SK-N-MC (cell line): ENCODE measurements around the gene ESRRB.

ENCODE experiments used
- DNase-seq: peaks from one replicate; pipeline ENCODE4 v3.0.0-alpha.2; 2011; ENCODE audit warnings: low read depth, low spot score
- H3K27ac ChIP-seq: fragments of 200-600 bp; sonication (generic); 2 replicates; pipeline ENCODE4 v1.5.1; 2016; ENCODE audit warnings: mixed run types
- H3K36me3 ChIP-seq: fragments of 200-600 bp; sonication (generic); 2 replicates; pipeline ENCODE4 v1.6.1; 2017; ENCODE audit warnings: antibody characterized with exemption, low read length, mixed read lengths; ENCODE audit not compliant: insufficient read depth
- H3K4me3 ChIP-seq: fragments of 200-600 bp; sonication (generic); 2 replicates; pipeline ENCODE4 v1.5.1; 2016
- H3K9ac ChIP-seq: fragments of 200-600 bp; sonication (generic); 2 replicates; pipeline ENCODE4 v1.8.0; 2017; ENCODE audit warnings: mixed run types, mixed read lengths; ENCODE audit not compliant: insufficient read length
- H3K9me3 ChIP-seq: fragments of 200-600 bp; sonication (generic); 2 replicates; pipeline ENCODE4 v1.6.1; 2017; ENCODE audit warnings: low read depth, mild to moderate bottlenecking, antibody characterized with exemption, low read length, moderate library complexity, mixed read lengths
- EZH2 ChIP-seq: fragments of 200-600 bp; sonication (generic); IDR thresholded peaks from one replicate; pipeline ENCODE4 v1.6.1; 2017; ENCODE audit warnings: antibody characterized with exemption
- FOXP2 ChIP-seq: optimal IDR thresholded peaks from 2 replicates; pipeline ENCODE3; 2011; ENCODE audit warnings: mild to moderate bottlenecking, moderate library complexity; ENCODE audit not compliant: insufficient read depth; ENCODE audit errors: extremely low read length, control extremely low read depth
- POLR2AphosphoS5 ChIP-seq: IDR thresholded peaks from 2 replicates; pipeline ENCODE4 v1.6.1; 2012; ENCODE audit warnings: mild to moderate bottlenecking, low read depth, low read length, borderline replicate concordance

Gene ESRRB

GRCh38 chr14:76333664-76334063 lies 42.3 kb upstream of the ESRRB start:
- no peak overlapping the region for H3K4me3 ChIP-seq
- no peaks in the 10 kb centered on the region for H3K9me3 ChIP-seq
- no peak overlapping the region for H3K9ac ChIP-seq
- no peak overlapping the region for H3K27ac ChIP-seq
- DNase-seq, result no peak
- TF ChIP-seq FOXP2 (no peak), POLR2AphosphoS5 (no peak), EZH2 (no peak)
- H3K36me3 ChIP-seq, result no peaks in the 10 kb centered on the region

- no peak for DNase-seq
- Histone ChIP-seq H3K36me3 (no peaks in the 10 kb centered on the region), H3K27ac (no peak overlapping the region), H3K4me3 (no peak overlapping the region), H3K9ac (no peak overlapping the region), H3K9me3 (no peaks in the 10 kb centered on the region)
- no peak for TF ChIP-seq FOXP2
Measured at GRCh38 chr14:76334316-76334715, 41.6 kb upstream of the ESRRB start.

GRCh38 chr14:76336876-76337275 lies 39.1 kb upstream of the ESRRB start:
- Histone ChIP-seq H3K9me3 (no peaks in the 10 kb centered on the region), H3K9ac (no peak overlapping the region), H3K4me3 (no peak overlapping the region), H3K36me3 (no peaks in the 10 kb centered on the region), H3K27ac (no peak overlapping the region)
- TF ChIP-seq EZH2 (no peak), POLR2AphosphoS5 (no peak), FOXP2 (no peak)
- no peak for DNase-seq

GRCh38 chr14:76337635-76338545 lies 38.0 kb upstream of the ESRRB start:
- H3K27ac ChIP-seq, result peak overlapping the region; percentile 62; the same call in 1 of the 2 replicates
- no peak for DNase-seq
- H3K9me3 ChIP-seq, result no peaks in the 10 kb centered on the region
- peak overlapping the region; percentile 83 for H3K4me3 ChIP-seq
- TF ChIP-seq POLR2AphosphoS5, result peak; percentile 91
- no peak for TF ChIP-seq EZH2
- H3K9ac ChIP-seq, result peak overlapping the region; percentile 78
- no peaks in the 10 kb centered on the region for H3K36me3 ChIP-seq

GRCh38 chr14:76339728-76340615 lies 36.0 kb upstream of the ESRRB start:
- TF ChIP-seq EZH2 (no peak), FOXP2 (no peak), POLR2AphosphoS5 (no peak)
- no peak overlapping the region for H3K9ac ChIP-seq
- H3K9me3 ChIP-seq, result no peaks in the 10 kb centered on the region
- DNase-seq, result no peak
- H3K4me3 ChIP-seq, result no peak overlapping the region
- H3K36me3 ChIP-seq, result no peaks in the 10 kb centered on the region
- H3K27ac ChIP-seq, result no peak overlapping the region

GRCh38 chr14:76343386-76343785 lies 32.6 kb upstream of the ESRRB start:
- no peak overlapping the region for H3K9ac ChIP-seq
- H3K9me3 ChIP-seq, result no peaks in the 10 kb centered on the region
- no peak overlapping the region for H3K4me3 ChIP-seq
- TF ChIP-seq EZH2 (no peak), POLR2AphosphoS5 (no peak), FOXP2 (no peak)
- H3K27ac ChIP-seq, result no peak overlapping the region
- no peak for DNase-seq
- no peaks in the 10 kb centered on the region for H3K36me3 ChIP-seq

- no peak overlapping the region for H3K4me3 ChIP-seq
- TF ChIP-seq EZH2, result no peak
- TF ChIP-seq POLR2AphosphoS5, result no peak
- no peak for TF ChIP-seq FOXP2
- H3K36me3 ChIP-seq, result no peaks in the 10 kb centered on the region
- H3K27ac ChIP-seq, result no peak overlapping the region
- no peaks in the 10 kb centered on the region for H3K9me3 ChIP-seq
- H3K9ac ChIP-seq, result no peak overlapping the region
- DNase-seq, result no peak
Measured at GRCh38 chr14:76346391-76347160, 29.4 kb upstream of the ESRRB start.

- DNase-seq, result no peak
- Histone ChIP-seq H3K27ac (no peak overlapping the region), H3K9me3 (no peaks in the 10 kb centered on the region)
Measured at GRCh38 chr14:76348898-76349297, 27.0 kb upstream of the ESRRB start.

More at GRCh38 chr14:76348898-76349297, 27.0 kb upstream of the ESRRB start:
- TF ChIP-seq POLR2AphosphoS5 (no peak), FOXP2 (no peak), EZH2 (no peak)
- Histone ChIP-seq H3K9ac (no peak overlapping the region), H3K36me3 (no peaks in the 10 kb centered on the region), H3K4me3 (no peak overlapping the region)
